Gastroesophageal sphincter (tissue), 4 donors: ENCODE data around the gene HSD11B1L. TPM values are rescaled to one million over a fixed set of nuclear protein-coding genes. Genes with fewer than 3 reads are reported as not detected.

Experiments
- ATAC-seq: fragments of 150-250 bp; one replicate; pipeline ENCODE4 v1.9.1; 2016; ENCODE audit warnings: mild to moderate bottlenecking, moderate library complexity
- H3K27ac ChIP-seq, 4 donors: fragments of 200-600 bp; sonication (generic) in 3 of 4; 1 replicate in 3 of 4; 2 replicates in 1 of 4; pipeline ENCODE4 v1.5.1; 2016 to 2019
- H3K27me3 ChIP-seq: fragments of 200-600 bp; sonication (generic); one replicate; pipeline ENCODE4 v1.5.1; 2019
- H3K36me3 ChIP-seq, 2 donors: fragments of 200-600 bp; sonication (generic); one replicate each; pipeline ENCODE4 v1.5.1; 2019; ENCODE audit warnings: control low read depth in 1 of 2
- H3K4me1 ChIP-seq, 3 donors: fragments of 200-600 bp; sonication (generic); 1 replicate in 2 of 3; 2 replicates in 1 of 3; pipeline ENCODE4 v1.5.1; 2016 to 2019; ENCODE audit warnings: control low read depth in 2 of 3
- H3K4me3 ChIP-seq, 2 donors: fragments of 200-600 bp; sonication (generic); one replicate each; pipeline ENCODE4 v1.5.1; 2019; ENCODE audit warnings: mild to moderate bottlenecking in 1 of 2, moderate library complexity in 1 of 2
- H3K9me3 ChIP-seq, 3 donors: fragments of 200-600 bp; sonication (generic); one replicate each; pipeline ENCODE4 v1.5.1; 2017 to 2019; ENCODE audit warnings: control low read depth in 2 of 3
- CTCF ChIP-seq, 4 experiments: fragments of 200-600 bp in 2 of 4; fragments of 450-650 bp in 2 of 4; sonication (generic) in 1 of 4; IDR thresholded peaks; one replicate each; pipeline ENCODE4 v1.5.1; 2017 to 2019; ENCODE audit warnings: antibody characterized with exemption in 4 of 4, mild to moderate bottlenecking in 2 of 4, moderate library complexity in 2 of 4
- EP300 ChIP-seq: sonication (generic); formaldehyde crosslinking; IDR thresholded peaks from one replicate; pipeline ENCODE4 v1.6.1; 2017; ENCODE audit warnings: antibody characterized with exemption, mild to moderate bottlenecking
- POLR2A ChIP-seq, 2 donors: fragments of 450-650 bp; IDR thresholded peaks; one replicate each; pipeline ENCODE4 v1.6.1; 2017; ENCODE audit warnings: antibody characterized with exemption in 2 of 2, mild to moderate bottlenecking in 2 of 2, moderate library complexity in 1 of 2
- POLR2AphosphoS5 ChIP-seq: sonication (generic); formaldehyde crosslinking; IDR thresholded peaks from one replicate; pipeline ENCODE4 v1.6.1; 2017; ENCODE audit warnings: antibody characterized with exemption
- WGBS, 2 donors: methylation state at CpG; one replicate each; pipeline ENCODE4 v1.1.5; 2018; ENCODE audit warnings: low coverage in 1 of 2; 5-methylcytosine and 5-hydroxymethylcytosine counted together
- total RNA-seq, 4 donors: library from RNA; depleted of rRNA; stranded (reverse); fragments of >200 nt; gene quantifications; one replicate each; pipeline ENCODE4 v1.1.0, GENCODE V29; 2016

HSD11B1L gene
- total RNA-seq, 4 donors from 2014 or later = 11.2 to 22.9 (median 18.9) TPM

GRCh38 chr19:5705552-5705951 lies 24.7 kb downstream of the HSD11B1L start:
- Histone ChIP-seq H3K36me3 (peaks cover 0 to 95% of the 10 kb centered on the region in 2 donors), H3K4me1 (no peaks in the 10 kb centered on the region), H3K27me3 (no peaks in the 10 kb centered on the region), H3K4me3 (no peak overlapping the region), H3K9me3 (no peaks in the 10 kb centered on the region), H3K27ac (no peak overlapping the region)
- no peak for TF ChIP-seq CTCF (IDR thresholded peaks at IDR 0.05)
- TF ChIP-seq EP300 = no peak
- TF ChIP-seq POLR2AphosphoS5 = no peak
- no peak for TF ChIP-seq POLR2A (IDR thresholded peaks at IDR 0.05)
- 87% methylated on average over 3 of the region's 16 CpGs for WGBS, 2 donors
- no peak for ATAC-seq

- Histone ChIP-seq H3K4me3 (no peak overlapping the region), H3K27me3 (no peaks in the 10 kb centered on the region), H3K36me3 (peaks cover 0 to 96% of the 10 kb centered on the region in 2 donors), H3K4me1 (no peaks in the 10 kb centered on the region), H3K27ac (no peak overlapping the region), H3K9me3 (no peaks in the 10 kb centered on the region)
- no peak for TF ChIP-seq CTCF (IDR thresholded peaks at IDR 0.05)
- no peak for TF ChIP-seq EP300
- TF ChIP-seq POLR2AphosphoS5 = no peak
- no peak for TF ChIP-seq POLR2A (IDR thresholded peaks at IDR 0.05)
- no peak for ATAC-seq
- 94% methylated on average over 7 to 9 of the region's 35 CpGs for WGBS, 2 donors
These were observed 26.2 kb downstream of the HSD11B1L start for GRCh38 chr19:5706876-5707573.

GRCh38 chr19:5707576-5708575 lies 27.0 kb downstream of the HSD11B1L start:
- no peaks in the 10 kb centered on the region for H3K4me1 ChIP-seq
- 91 to 100% methylated on average over 3 to 10 of the region's 37 CpGs for WGBS, 2 donors
- no peak overlapping the region for H3K4me3 ChIP-seq
- ATAC-seq = no peak
- peaks cover 0 to 100% of the 10 kb centered on the region in 2 donors for H3K36me3 ChIP-seq
- H3K9me3 ChIP-seq = no peaks in the 10 kb centered on the region
- no peaks in the 10 kb centered on the region for H3K27me3 ChIP-seq
- no peak overlapping the region for H3K27ac ChIP-seq
- TF ChIP-seq CTCF (IDR thresholded peaks at IDR 0.05) = no peak
- no peak for TF ChIP-seq POLR2AphosphoS5
- TF ChIP-seq POLR2A (IDR thresholded peaks at IDR 0.05) = no peak
- TF ChIP-seq EP300 = no peak

GRCh38 chr19:5711025-5711424 lies 30.2 kb downstream of the HSD11B1L start:
- 95 to 100% methylated on average over 1 to 2 of the region's 8 CpGs for WGBS, 2 donors
- no peak overlapping the region for H3K4me3 ChIP-seq
- H3K36me3 ChIP-seq = peaks cover 0 to 84% of the 10 kb centered on the region in 2 donors
- no peaks in the 10 kb centered on the region for H3K27me3 ChIP-seq
- H3K4me1 ChIP-seq = no peaks in the 10 kb centered on the region
- H3K27ac ChIP-seq = no peak overlapping the region
- TF ChIP-seq EP300 = no peak
- no peak for TF ChIP-seq POLR2A (IDR thresholded peaks at IDR 0.05)
- no peak for TF ChIP-seq POLR2AphosphoS5
- TF ChIP-seq CTCF (IDR thresholded peaks at IDR 0.05) = no peak
- H3K9me3 ChIP-seq = no peaks in the 10 kb centered on the region
- ATAC-seq = no peak
